HG03159 (cell line): ENCODE data around the gene ABCC6.
"Not testable (repeated sequence)": the region's sequence is repeated elsewhere in the genome, so short reads cannot be mapped to it uniquely, and the experiment has no call there.

Experiments used
- ATAC-seq: cut with Tn5 transposase; IDR thresholded peaks from one replicate; pipeline ENCODE4 v1.9.1; 2021; ENCODE audit warnings: mild to moderate bottlenecking, moderate library complexity; ENCODE audit not compliant: unreplicated experiment

The ABCC6 gene

DNA sequence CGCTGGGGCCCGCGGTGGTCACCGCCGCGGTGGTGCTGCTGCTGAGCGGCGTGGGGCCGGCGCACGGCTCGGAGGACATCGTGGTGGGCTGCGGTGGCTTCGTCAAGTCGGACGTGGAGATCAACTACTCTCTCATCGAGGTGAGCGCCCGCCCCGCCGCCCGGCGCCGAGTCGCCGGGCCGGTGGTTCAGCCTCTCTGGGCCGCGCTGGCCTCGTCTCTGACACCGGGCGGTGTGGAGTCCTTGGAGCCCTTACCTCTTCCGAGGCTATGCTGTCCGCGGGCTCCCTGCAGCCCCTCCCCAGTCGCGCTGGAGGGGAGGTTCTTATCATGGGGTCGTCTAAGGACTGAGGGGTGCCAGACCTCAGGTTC is 9.4 kb upstream of the ABCC6 start:
- peak; percentile 45 for ATAC-seq

DNA sequence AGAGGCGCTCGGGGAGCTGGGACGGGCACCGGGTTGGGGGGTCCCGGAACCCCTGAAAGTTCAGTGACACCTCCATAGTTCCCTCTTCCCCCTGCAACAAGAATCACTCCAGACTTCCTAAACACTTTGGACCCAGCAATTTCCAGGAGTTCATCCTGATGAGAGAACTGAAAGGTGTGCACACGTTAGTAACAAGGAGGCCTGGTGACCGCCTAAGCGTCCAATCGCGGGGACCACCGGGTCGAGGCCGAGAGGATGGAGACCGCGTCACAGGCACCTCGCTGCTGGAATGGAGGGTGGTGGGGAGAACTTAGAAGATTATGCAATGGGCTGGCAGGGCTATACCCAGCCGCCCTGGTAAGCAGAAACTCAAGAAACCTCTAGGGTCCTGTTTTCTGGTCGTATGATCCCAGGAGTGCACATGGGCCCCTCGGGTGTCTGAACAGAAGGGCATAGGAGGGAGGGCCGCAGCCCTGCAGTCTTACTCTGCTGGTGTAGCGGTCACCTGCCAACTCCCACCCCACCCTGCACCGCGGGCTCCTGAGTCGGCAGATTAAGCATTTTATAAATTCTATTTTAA is 458 bp upstream of the ABCC6 start:
- ATAC-seq = not testable (repeated sequence)

DNA sequence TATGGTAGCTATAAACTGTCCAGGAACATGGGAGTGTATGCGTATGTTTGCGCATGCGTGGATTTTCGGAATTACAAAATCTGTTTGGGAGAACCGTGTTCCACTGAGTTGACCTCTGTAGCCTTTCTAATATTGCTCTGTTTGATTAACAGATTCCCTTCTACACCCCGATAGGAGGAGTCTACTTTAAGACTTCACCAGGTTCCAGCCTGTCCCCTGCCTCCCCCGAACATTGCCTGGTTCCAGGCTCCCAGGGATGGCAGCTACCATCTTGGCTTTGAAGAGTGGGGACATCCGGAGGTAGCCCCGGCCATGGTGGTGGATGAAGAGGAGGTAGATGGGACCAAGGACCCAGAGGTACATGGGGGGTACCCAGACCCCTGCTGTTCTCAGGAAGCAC is 1.9 kb downstream of the ABCC6 start:
- ATAC-seq = not testable (repeated sequence)

DNA sequence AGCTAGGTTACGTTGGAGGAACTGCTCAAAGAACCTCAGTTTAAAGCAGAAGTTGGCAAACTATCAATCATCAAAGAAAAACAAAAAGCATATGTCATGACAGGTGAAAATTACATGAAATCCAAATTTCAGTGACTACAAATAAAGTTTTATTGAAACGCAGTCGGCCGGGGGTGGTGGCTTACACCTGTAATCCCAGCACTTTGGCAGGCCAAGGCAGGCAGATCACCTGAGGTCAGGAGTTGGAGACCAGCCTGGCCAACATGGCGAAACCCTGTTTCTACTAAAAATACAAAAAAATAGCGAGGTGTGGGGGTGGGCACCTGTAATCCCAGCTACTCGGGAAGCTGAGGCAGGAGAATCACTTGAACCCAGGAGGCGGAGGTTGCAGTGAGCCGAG is 2.8 kb downstream of the ABCC6 start:
- ATAC-seq = not testable (repeated sequence)

DNA sequence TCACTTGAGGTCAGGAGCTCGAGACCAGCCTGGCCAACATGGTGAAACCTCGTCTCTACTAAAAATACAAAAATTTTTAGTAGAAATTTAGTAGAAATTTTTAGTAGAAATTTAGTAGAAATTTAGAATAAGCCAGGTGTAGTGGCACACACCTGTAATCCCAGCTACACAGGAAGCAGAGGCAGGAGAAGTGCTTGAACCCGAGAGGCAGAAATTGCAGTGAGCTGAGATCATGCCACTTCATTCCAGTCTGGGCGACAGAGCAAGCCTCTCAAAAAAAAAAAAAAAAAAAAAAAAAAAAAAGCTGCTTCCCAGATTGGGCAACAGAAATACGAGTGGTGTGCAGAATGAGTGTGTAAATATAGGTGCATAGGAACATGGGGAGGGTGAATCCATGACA is 4.5 kb downstream of the ABCC6 start:
- not testable (repeated sequence) for ATAC-seq

DNA sequence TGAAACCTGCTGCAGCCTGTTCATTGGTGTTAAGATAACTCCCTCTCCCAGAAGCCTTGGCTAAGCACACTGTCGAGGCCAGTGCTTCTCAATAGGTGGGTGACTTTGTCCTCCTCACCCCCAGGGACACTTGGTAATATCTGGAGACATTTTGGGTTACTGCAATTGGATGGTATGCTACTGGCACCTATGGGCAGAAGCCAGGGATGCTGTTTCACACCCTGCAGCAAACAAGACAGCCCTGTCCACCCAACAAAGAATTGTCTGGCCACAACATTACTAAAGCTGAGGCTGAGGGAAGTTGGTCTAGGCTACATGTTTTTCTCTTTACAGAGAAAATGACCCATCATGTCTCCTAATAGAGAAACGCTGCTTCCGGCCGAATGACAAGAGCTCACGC is 4.9 kb downstream of the ABCC6 start:
- not testable (repeated sequence) for ATAC-seq

DNA sequence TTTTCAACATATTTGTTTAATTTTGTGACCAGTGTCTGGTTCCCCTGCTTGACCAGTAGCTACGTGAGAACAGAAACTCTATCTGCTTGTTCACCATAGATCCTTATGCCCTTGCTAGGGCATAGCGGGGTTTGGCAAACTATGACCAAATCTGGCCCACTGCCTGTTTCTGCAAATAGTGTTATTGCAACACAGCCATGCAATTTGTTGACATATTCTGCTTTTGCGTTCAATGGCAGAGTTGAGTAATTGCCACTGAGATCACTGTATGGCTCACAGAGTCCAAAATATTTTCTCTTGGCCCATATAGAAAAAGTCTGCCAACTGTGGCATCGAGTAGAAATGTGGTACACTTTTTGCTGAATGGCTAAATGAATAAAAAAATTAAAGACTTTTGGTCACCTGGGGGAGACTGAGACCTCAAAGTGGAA is 9.4 kb downstream of the ABCC6 start:
- not testable (repeated sequence) for ATAC-seq

DNA sequence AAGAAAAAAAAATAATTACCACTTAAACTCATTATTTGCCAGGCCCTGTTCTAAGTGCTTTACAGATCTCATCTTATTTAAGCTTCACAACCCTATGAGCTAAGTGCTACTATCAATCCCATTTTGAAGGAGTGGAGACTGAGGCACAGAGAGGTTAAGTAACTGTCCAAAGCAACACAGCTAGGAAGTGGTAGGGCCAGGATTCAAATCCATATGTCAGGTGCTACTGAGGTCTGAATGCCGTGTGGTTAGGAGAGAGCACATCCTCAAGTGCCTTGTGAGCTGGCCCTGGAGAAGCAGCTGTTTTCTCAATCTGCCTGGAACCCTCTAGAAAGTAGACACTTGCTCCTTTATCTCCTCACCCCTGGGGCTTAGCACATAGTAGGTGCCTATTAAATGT is 11.9 kb downstream of the ABCC6 start:
- ATAC-seq = not testable (repeated sequence)

DNA sequence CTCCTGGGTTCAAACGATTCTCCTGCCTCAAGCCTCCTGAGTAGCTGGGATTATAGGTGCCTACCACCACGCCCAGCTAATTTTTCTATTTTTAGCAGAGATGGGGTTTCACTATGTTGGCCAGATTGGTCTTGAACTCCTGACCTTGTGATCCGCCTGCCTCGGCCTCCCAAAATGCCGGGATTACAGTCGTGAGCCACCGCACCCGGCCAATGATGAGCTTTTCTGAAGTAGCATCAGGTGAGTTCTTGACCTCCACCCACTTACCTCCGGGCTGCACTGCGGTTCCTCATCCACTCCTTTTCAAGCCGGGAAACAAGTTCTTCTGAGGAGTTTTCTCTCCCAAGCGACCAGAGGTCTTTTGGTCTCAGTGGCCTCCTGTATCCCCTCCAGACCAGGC is 14.8 kb downstream of the ABCC6 start:
- ATAC-seq = not testable (repeated sequence)

DNA sequence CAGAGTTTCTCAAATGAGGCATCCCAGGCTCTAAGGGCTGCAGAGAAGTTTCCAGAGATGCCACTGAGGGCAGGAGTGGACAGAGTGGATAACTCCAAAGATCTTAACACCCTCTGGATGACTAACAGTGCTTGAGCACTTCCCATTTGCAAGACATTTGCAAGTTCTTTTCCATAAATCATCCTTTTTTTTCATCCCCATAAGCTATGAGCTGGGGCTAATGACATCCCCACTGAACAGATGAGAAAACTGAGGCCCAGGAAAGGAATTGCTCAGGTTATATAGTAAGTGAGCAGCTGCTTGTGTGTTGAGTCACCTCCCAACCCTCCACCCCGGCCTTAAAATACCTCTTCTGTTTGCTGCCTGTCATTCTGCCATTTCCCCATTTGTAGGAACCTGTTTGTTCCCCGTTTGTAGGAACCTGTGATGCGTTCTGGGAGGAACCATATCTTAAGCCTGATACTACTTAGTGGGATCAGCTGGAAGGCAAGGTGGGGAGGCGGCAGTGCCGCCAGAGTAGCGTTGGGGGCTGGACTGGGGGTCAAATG is 15.4 kb downstream of the ABCC6 start:
- ATAC-seq = not testable (repeated sequence)

DNA sequence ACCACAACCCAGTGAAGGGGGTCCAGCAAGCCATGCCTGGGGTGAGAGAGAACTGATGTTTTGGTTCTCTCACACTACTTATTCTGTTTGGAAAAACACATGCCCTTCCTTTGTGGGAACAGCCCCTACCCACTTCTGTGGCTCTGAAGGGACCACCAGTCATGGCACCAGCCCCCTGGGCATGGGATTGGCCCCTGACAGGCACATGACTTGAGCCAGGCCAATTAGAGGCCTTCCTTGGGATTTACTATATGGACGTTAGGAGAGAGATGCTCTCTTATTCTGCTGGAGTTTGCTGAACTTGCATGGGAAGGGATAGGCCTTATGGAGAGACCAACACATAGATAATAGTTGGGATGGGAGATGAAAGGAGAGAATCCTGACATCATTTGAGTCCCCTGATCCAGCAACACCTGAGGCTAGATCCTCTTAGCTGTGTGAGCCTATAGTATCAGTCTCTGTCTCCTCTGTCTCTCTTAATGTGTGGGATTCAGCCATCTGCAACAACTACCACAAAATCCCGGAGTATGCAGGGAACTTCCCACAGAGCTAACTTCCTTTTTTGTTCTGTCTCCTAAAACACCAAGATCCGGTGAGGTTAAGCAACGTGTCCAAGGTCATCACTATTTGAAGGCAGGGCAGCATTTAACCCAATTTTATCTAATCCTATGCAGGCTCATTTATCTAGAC is 16.1 kb downstream of the ABCC6 start:
- ATAC-seq = not testable (repeated sequence)

DNA sequence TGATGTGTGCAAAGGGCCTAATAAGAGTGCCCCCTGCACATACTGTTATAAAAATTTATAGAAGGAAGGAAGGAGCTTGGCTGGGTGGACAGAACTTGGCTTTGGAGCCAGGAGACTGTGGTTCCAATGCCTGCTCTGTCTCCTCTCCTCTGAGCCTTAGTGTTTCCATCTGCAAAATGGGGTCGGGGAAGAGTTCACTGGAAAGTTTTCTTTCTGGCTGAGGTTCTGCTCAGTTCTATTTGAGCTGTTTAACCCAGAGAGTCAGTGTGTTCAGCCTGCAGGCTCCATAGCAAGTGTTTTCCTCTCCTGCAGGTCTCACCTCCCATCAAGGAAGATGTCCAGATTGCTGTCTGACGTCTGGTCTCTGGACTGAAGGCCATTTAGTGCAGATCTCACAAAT is 17.4 kb downstream of the ABCC6 start:
- ATAC-seq = not testable (repeated sequence)

DNA sequence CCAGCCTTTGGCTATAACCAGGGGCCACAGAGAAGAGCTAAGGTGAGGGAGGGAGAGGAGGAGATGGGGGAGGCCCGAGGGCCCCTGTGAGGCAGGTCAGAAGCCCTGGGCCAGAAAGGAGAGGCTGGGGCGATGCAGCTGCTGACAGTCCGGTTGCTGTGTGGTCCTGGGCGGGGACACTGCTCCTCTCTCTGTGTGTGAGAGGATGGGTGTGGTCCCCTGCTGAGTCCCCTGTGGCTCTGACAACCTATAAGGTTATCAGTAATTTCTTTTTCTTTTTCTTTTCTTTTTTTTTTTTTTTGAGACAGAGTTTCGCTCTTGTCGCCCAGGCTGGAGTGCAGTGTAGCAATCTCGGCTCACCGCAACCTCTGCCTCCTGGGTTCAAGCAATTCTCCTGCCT is 18.7 kb downstream of the ABCC6 start:
- ATAC-seq = not testable (repeated sequence)

DNA sequence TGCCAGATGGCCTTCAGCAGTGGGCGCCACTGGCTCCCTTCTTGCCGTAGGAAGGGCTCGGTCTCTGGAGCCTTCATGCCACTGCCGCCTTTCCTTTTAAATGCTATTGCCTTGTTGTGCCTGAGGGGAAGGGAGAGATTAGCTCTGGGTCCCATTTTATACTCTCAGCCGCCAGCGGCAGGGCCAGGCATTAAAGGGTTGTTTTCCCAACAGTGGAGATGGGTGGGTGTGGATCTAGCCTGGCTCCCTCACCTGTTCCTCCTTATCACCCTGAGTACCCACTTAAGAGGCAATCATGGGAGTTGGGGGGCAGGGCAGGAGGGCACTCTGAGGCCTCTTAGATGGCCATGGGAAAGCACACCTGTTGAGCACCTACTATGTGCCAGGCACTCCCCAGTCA is 19.8 kb downstream of the ABCC6 start:
- not testable (repeated sequence) for ATAC-seq

DNA sequence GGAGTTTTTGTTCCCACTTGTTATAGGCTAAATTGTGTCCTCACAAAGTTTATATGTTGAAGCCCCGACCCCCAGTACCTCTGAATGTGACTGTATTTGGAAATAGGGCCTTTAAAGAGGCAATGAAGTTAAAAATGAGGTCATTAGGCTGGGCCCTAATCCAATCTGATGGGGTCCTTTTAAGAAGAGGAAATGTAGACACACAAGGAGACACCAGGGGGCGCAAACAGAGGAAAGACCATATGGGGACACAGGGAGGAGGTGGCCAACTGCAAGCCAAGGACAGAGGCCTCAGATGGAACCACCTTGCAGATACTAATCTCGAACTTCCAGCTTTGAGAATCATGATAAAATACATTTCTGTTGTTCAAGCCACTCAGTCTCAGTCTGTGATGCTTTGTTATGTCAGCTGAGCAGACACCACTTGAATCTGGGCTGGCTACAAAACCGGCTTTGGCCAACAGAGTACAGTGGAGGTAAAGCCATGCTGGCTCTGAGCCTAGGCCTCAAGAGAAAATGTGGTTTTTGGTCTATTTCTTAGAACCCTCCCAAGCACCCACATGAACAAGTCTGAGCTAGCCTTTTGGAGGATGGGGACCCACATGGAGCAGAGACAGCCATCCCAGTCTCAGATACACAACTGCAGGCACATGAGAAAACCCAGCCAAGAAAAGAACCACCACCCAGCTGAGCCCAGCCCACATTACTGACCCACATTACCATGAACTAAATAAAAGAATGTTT is 20.7 kb downstream of the ABCC6 start:
- not testable (repeated sequence) for ATAC-seq

DNA sequence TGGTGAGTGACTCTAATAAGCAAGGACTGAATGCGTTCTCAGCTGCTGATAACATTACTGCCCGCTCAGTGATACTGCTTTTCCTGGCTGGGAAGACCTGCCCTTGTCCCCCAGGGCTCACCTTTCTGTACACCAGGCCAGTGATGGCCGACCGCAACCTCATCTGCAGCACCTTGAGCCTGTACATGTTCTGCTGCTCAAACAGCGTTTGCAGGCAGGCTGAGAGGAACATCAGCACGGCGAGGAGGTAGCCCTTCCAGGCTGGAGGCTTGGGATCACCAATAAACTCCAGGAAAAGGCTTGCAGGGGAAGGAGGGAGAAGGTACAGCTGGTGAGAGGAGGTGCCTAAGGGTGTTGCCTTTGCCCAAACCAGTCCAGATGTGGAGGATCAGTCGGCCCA is 21.4 kb downstream of the ABCC6 start:
- ATAC-seq = not testable (repeated sequence)

DNA sequence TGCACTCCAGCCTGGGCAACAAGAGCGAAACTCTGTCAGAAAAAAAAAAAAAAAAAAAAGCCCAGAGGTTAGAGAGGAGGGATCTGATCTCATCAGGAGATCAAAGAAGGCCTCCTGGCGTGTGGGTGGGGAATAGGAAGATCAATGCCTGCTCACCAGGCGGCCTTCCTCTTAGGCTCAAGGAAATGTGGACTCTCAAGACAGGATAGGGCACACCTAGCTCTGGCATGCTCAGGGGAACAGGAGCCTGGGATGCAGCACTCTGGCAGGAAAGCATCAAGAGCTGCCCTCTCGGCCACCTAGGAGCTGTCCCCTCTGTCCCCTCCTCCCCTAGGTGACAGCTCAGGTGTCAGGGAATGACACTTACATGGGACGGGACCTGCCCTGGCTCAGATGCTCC is 22.9 kb downstream of the ABCC6 start:
- not testable (repeated sequence) for ATAC-seq

DNA sequence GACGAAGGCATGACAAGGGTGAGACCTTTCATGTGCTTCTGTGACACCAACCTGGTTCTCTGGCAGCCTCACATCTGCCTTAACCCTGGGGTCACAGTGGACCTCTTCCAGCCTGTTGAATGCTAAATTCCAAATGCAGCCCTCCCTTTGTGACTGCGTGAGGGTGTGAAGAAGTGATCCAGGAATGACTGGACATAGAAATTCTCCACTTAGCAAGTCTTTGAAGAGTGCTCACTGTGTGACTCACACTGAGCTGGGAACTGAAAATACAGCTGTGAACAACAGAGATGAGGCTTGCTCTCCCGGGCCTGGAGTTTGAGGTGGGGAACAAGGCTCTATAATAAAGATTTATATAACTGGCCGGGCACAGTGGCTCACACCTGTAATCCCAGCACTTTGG is 23.9 kb downstream of the ABCC6 start:
- ATAC-seq = not testable (repeated sequence)

DNA sequence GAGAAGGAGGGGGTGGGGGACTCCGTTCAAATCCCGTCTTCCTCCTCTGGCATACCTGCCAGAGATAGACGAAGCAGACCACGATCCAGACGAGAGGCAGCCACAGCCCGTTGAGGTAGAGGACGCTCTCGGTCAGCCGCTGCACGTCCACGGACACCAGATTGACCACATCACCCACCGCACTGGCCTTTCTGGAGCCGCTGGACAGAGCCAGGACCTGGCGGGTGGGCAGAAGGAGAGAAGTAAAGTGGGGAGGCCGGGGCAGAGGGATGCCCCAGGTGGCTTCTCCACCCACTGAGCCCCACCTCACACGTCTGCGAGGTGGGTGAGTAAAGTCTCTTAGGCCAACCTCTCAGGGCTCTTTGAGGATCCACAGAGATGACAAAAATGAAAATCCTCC is 25.3 kb downstream of the ABCC6 start:
- no peak for ATAC-seq

DNA sequence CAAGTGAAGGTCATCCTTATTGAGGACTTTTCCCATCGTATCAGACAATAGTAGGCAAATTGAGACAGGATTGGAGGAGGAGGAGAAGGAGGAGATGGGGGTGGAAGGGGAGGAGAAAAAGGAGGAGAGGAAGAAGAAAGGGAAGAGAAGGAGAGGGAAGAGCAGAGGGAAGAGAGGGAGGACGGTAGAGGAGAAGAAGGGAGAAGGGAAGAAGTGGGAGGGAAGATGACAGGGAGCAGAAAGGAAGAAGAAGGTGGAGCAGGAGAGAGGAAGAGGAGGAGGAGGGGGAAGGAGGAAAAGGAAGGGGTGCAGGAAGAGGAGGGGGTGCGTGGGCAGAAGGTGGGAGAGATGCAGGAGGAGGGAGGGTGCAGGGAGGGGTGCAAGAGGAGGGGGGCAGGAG is 26.0 kb downstream of the ABCC6 start:
- ATAC-seq = no peak

DNA sequence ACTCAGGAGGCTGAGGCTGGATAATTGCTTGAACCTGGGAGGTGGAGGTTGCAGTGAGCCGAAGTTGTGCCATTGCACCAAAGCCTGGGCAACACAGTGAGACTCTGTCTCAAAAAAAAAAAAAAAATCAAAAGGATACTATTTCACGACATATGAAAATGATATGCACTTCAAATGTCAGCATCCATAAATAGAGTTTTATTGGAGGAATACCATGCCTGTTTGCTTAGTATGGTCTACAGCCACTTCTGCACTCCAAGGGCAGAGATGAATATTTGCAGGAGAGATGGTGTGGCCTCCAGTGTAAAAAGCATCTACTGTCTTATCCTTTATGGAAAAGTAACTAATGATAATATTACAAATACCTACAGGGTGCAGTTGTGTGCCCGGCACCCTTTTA is 27.2 kb downstream of the ABCC6 start:
- no peak for ATAC-seq
